Fibroblast of villous mesenchyme (primary cell): ENCODE data around the gene KCNC4. TPM values are rescaled to one million over a fixed set of nuclear protein-coding genes. Genes with fewer than 3 reads are reported as not detected.

ENCODE experiments used
- DNase-seq: peaks from one replicate; pipeline ENCODE4 v3.0.0-alpha.2; 2010; ENCODE audit warnings: low read depth
- H3K4me3 ChIP-seq: 2 replicates; pipeline ENCODE4 v1.5.1; 2011; ENCODE audit warnings: low read depth, mild to moderate bottlenecking, low read length
- total RNA-seq: library from RNA; depleted of rRNA; stranded (reverse); fragments of >200 nt; gene quantifications from 2 replicates; pipeline ENCODE4 v1.2.3, GENCODE V29; 2012
- TF ChIP-seq, protein P1 (sequence below): IDR thresholded peaks from 2 replicates; pipeline ENCODE4 v1.5.1; 2012; ENCODE audit warnings: low read depth, mild to moderate bottlenecking, low read length; ENCODE audit not compliant: insufficient read depth

KCNC4 gene
- total RNA-seq, 1 donor: 1.7 TPM

- H3K4me3 ChIP-seq: no peak overlapping the region
- no peak for DNase-seq
- TF ChIP-seq, protein P1, sequence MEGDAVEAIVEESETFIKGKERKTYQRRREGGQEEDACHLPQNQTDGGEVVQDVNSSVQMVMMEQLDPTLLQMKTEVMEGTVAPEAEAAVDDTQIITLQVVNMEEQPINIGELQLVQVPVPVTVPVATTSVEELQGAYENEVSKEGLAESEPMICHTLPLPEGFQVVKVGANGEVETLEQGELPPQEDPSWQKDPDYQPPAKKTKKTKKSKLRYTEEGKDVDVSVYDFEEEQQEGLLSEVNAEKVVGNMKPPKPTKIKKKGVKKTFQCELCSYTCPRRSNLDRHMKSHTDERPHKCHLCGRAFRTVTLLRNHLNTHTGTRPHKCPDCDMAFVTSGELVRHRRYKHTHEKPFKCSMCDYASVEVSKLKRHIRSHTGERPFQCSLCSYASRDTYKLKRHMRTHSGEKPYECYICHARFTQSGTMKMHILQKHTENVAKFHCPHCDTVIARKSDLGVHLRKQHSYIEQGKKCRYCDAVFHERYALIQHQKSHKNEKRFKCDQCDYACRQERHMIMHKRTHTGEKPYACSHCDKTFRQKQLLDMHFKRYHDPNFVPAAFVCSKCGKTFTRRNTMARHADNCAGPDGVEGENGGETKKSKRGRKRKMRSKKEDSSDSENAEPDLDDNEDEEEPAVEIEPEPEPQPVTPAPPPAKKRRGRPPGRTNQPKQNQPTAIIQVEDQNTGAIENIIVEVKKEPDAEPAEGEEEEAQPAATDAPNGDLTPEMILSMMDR: no peak
Measured at GRCh38 chr1:110165761-110166231, 44.3 kb upstream of the KCNC4 start.

GRCh38 chr1:110166861-110167260, 43.3 kb upstream of the KCNC4 start:
- TF ChIP-seq, protein P1: no peak
- no peak for DNase-seq
- no peak overlapping the region for H3K4me3 ChIP-seq

GRCh38 chr1:110170766-110171733, 39.1 kb upstream of the KCNC4 start:
- TF ChIP-seq, protein P1: no peak
- no peak for DNase-seq
- H3K4me3 ChIP-seq: no peak overlapping the region

DNA sequence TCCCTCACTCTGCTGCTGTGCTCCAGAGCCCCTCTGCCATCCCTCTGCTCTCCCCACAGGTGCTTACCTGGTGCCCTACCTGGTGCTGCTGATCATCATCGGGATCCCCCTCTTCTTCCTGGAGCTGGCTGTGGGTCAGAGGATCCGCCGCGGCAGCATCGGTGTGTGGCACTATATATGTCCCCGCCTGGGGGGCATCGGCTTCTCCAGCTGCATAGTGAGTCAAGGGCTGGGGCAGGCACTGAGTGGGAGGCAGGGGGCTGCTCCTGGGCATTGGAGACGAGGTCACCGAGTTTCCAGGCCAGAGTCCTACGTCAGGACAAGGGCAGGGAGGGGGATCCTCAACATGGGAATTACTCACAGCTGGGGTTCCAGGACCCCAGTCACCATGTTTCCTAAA, 38.1 kb upstream of the KCNC4 start:
- DNase-seq: no peak
- H3K4me3 ChIP-seq: no peak overlapping the region
- TF ChIP-seq, protein P1: no peak

DNA sequence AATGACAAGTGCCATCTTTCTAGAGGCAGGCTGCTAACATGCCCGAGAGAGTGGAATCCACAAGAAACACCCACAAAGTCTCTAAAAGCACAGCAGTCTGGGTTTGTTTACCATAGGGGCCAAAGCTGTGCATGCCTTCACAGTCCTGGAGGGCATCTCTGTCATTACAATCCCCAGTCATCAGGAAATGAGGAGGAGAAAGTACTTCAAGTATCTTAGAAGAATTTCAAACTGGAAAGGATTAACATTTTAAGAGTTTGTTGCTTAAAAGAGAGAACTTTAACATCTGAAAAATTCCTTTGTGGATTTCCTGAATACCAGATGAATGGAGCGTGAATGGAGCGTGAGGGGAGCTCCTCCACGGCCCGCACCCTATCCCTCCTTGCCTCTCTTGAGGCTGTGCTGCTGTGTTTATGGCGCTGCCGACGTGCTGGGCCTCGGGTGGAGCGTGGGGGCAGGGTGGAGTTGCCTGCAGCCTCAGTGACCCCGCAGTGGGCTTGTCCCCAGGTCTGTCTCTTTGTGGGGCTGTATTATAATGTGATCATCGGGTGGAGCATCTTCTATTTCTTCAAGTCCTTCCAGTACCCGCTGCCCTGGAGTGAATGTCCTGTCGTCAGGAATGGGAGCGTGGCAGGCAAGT, 36.5 kb upstream of the KCNC4 start:
- TF ChIP-seq, protein P1: peak; percentile 22
- DNase-seq: peak; percentile 46
- H3K4me3 ChIP-seq: no peak overlapping the region

DNA sequence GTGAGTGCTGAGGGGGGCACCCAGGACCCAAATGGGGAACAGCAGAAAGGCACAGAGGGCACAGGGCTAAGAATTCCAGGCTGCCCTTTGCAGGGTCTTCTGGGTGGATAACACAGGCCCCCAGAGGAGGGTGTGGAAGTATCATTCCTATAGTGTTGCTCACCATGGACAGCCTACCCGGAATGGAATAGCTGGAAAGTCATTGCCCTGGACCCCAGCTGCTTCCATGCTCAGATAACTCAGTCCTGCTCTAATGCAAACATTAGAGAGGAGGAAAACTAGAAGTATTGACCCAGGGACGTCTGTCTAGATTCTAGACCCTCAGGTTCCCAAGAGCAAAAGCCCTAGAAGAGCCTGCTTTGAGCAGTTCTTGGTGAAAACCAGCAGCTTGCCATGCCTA, 35.2 kb upstream of the KCNC4 start:
- TF ChIP-seq, protein P1: no peak
- no peak overlapping the region for H3K4me3 ChIP-seq
- no peak for DNase-seq
